HCT116 (cell line): ENCODE data around the gene GRIFIN. TPM values are rescaled to one million over a fixed set of nuclear protein-coding genes. Genes with fewer than 3 reads are reported as not detected.

Experiments used
- ATAC-seq: fragments of 200-7000 bp; cut with Tn5 transposase; 2 replicates; pipeline ENCODE4 v1.9.1; 2020; ENCODE audit warnings: mild to moderate bottlenecking, moderate library complexity
- BruUV-seq: library from RNA; stranded (reverse); fragments of 400-500 nt; replicated peaks from 2 replicates; lab custom pipeline; 2021; lab: Mats Ljungman, UMichigan
- CTCF ChIA-PET: fragments of 300-600 bp; sonication (Branson Sonifier 250); formaldehyde crosslinking; loops from one replicate; lab custom pipeline; 2021; ENCODE audit warnings: antibody characterized with exemption; lab: Charles Lee
- POLR2A ChIA-PET: fragments of 300-600, 350-600 bp; sonication (Branson Sonifier 250); formaldehyde crosslinking; loops from one replicate; lab custom pipeline; 2021; ENCODE audit warnings: antibody characterized with exemption; lab: Charles Lee
- RAD21 ChIA-PET, 2 experiments: fragments of 300-600 bp; sonication (Branson Sonifier 250); formaldehyde crosslinking; loops; one replicate each; lab custom pipeline; 2023; ENCODE audit warnings: low total read pairs in 2 of 2; ENCODE audit not compliant: uncharacterized antibody in 2 of 2, unreplicated experiment in 2 of 2, low non-redundant PET in 1 of 2; lab: Charles Lee
- DNase-seq: peaks from one replicate; pipeline ENCODE4 v3.0.0-alpha.2; 2010; ENCODE audit warnings: low read depth, low spot score
- H2AFZ ChIP-seq: fragments of 200-600 bp; shearing (Covaris generic), sonication (generic); 2 replicates; pipeline ENCODE4 v1.6.1; 2017; ENCODE audit warnings: low read depth, mixed run types, mixed read lengths, antibody characterized with exemption, low read length; ENCODE audit not compliant: poor library complexity, severe bottlenecking
- H3K27ac ChIP-seq: 2 replicates; pipeline ENCODE4 v1.5.1; 2012; ENCODE audit warnings: low read depth, low read length
- H3K27me3 ChIP-seq: fragments of 200-600 bp; sonication (generic); 2 replicates; pipeline ENCODE4 v1.6.1; 2016; ENCODE audit warnings: mixed run types, low read length, mixed read lengths; ENCODE audit not compliant: insufficient read depth
- H3K36me3 ChIP-seq, 2 experiments: fragments of 200-500 bp in 1 of 2; fragments of 200-600 bp in 1 of 2; sonication (Bioruptor generic) in 1 of 2; sonication (generic) in 1 of 2; 2 replicates each; pipeline versions ENCODE4 v1.5.1 to v1.6.1; 2014 to 2016; ENCODE audit warnings: low read length in 2 of 2, inconsistent platforms in 1 of 2, mixed read lengths in 1 of 2, mixed run types in 1 of 2; ENCODE audit not compliant: insufficient read depth in 2 of 2, control insufficient read depth in 1 of 2
- H3K4me1 ChIP-seq, 2 experiments: fragments of 200-600 bp in 1 of 2; sonication (generic) in 1 of 2; 2 replicates each; pipeline versions ENCODE4 v1.5.1 to v1.6.1; 2012 to 2017; ENCODE audit warnings: low read length in 2 of 2, inconsistent platforms in 1 of 2, mild to moderate bottlenecking in 1 of 2, mixed read lengths in 1 of 2, mixed run types in 1 of 2, moderate library complexity in 1 of 2; ENCODE audit not compliant: insufficient read depth in 2 of 2, control insufficient read depth in 1 of 2
- H3K4me2 ChIP-seq: fragments of 200-600 bp; sonication (generic); 2 replicates; pipeline ENCODE4 v1.6.1; 2017; ENCODE audit warnings: mixed run types, low read length, mixed read lengths
- H3K4me3 ChIP-seq, 2 experiments: fragments of 200-600 bp in 1 of 2; sonication (generic) in 1 of 2; replicated peaks in 1 of 2; 2 replicates each; pipeline ENCODE4 v1.5.1; 2011 to 2016; ENCODE audit warnings: low read length in 2 of 2, control low read depth in 1 of 2, low read depth in 1 of 2, mild to moderate bottlenecking in 1 of 2, mixed read lengths in 1 of 2, mixed run types in 1 of 2
- H3K79me2 ChIP-seq: fragments of 200-600 bp; sonication (generic); 2 replicates; pipeline ENCODE4 v1.6.1; 2017; ENCODE audit warnings: mild to moderate bottlenecking, mixed run types, low read length, moderate library complexity, mixed read lengths; ENCODE audit not compliant: insufficient read depth
- H3K9ac ChIP-seq: fragments of 200-600 bp; sonication (generic); 2 replicates; pipeline ENCODE4 v1.6.1; 2016; ENCODE audit warnings: low read length, mixed read lengths
- H3K9me2 ChIP-seq: fragments of 200-600 bp; sonication (generic), shearing (Covaris generic); 2 replicates; pipeline ENCODE4 v1.6.1; 2017; ENCODE audit warnings: mixed run types, mild to moderate bottlenecking, moderate library complexity; ENCODE audit not compliant: insufficient read depth
- H3K9me3 ChIP-seq, 2 experiments: fragments of 200-500 bp in 1 of 2; fragments of 200-600 bp in 1 of 2; sonication (Bioruptor generic) in 1 of 2; sonication (generic) in 1 of 2; 2 replicates each; pipeline ENCODE4 v1.6.1; 2014 to 2017; ENCODE audit warnings: low read length in 2 of 2, mixed read lengths in 2 of 2, inconsistent platforms in 1 of 2, low read depth in 1 of 2, mild to moderate bottlenecking in 1 of 2, mixed run types in 1 of 2, moderate library complexity in 1 of 2; ENCODE audit not compliant: control insufficient read depth in 1 of 2, insufficient read depth in 1 of 2
- H4K20me1 ChIP-seq: fragments of 200-600 bp; sonication (generic), shearing (Covaris generic); 2 replicates; pipeline ENCODE4 v1.6.1; 2017; ENCODE audit warnings: mixed run types, mild to moderate bottlenecking, moderate library complexity; ENCODE audit not compliant: insufficient read depth
- CTCF ChIP-seq, 3 experiments: fragments of 200-600 bp in 1 of 3; sonication (generic) in 1 of 3; IDR thresholded peaks in 2 of 3; conservative IDR thresholded peaks in 1 of 3; 2 replicates each; pipeline ENCODE4 v1.5.1; 2012 to 2017; ENCODE audit warnings: low read depth in 2 of 3, low read length in 2 of 3, antibody characterized with exemption in 1 of 3, borderline replicate concordance in 1 of 3, control low read depth in 1 of 3, mild to moderate bottlenecking in 1 of 3, mixed read lengths in 1 of 3, mixed run types in 1 of 3, moderate library complexity in 1 of 3; ENCODE audit not compliant: insufficient read depth in 1 of 3
- EZH2 ChIP-seq: fragments of 200-600 bp; sonication (generic); IDR thresholded peaks from 2 replicates; pipeline ENCODE4 v1.6.1; 2017; ENCODE audit warnings: antibody characterized with exemption, mixed run types
- EZH2phosphoT487 ChIP-seq: fragments of 200-600 bp; IDR thresholded peaks from 2 replicates; pipeline ENCODE4 v1.6.1; 2018; ENCODE audit warnings: antibody characterized with exemption, borderline replicate concordance
- FOSL1 ChIP-seq: IDR thresholded peaks from 2 replicates; pipeline ENCODE4 v1.6.1; 2012; ENCODE audit warnings: low read depth
- JUND ChIP-seq: IDR thresholded peaks from 2 replicates; pipeline ENCODE4 v1.6.1; 2012
- POLR2AphosphoS5 ChIP-seq: IDR thresholded peaks from 2 replicates; pipeline ENCODE4 v1.6.1; 2011; ENCODE audit warnings: mild to moderate bottlenecking, low read depth, low read length, moderate library complexity
- RAD21 ChIP-seq: IDR thresholded peaks from 2 replicates; pipeline ENCODE4 v1.6.1; 2012; ENCODE audit warnings: low read depth, mild to moderate bottlenecking
- REST ChIP-seq: IDR thresholded peaks from 2 replicates; pipeline ENCODE4 v1.6.1; 2012; ENCODE audit warnings: low read depth
- SIN3A ChIP-seq: IDR thresholded peaks from 2 replicates; pipeline ENCODE4 v1.6.1; 2012; ENCODE audit warnings: low read depth
- YY1 ChIP-seq: IDR thresholded peaks from 2 replicates; pipeline ENCODE4 v1.6.1; 2011; ENCODE audit warnings: low read length, low read depth, moderate library complexity, mild to moderate bottlenecking; ENCODE audit not compliant: insufficient replicate concordance; ENCODE audit errors: extremely low read depth
- ZBTB33 ChIP-seq: IDR thresholded peaks from 2 replicates; pipeline ENCODE4 v1.6.1; 2011; ENCODE audit warnings: mild to moderate bottlenecking, low read length, moderate library complexity; ENCODE audit not compliant: insufficient replicate concordance; ENCODE audit errors: extremely low read depth
- intact Hi-C: fragments of 100-400 bp; cut with micrococcal nuclease; formaldehyde crosslinking; loops from 2 replicates; pipeline ENCODE4 v1.10.0; 2022
- total RNA-seq: library from RNA; stranded (reverse); gene quantifications from one replicate; pipeline ENCODE4 v1.2.1, GENCODE V29; 2021; ENCODE audit not compliant: unreplicated experiment

Gene GRIFIN
- total RNA-seq, 1 experiment from 2014 or later = not detected

- no peak for DNase-seq
- intact Hi-C loops = no loop called here
- no peaks in the 10 kb centered on the region for H3K27me3 ChIP-seq
Observed at GRCh38 chr7:2476776-2477446, 713 bp upstream of the GRIFIN start.

DNA sequence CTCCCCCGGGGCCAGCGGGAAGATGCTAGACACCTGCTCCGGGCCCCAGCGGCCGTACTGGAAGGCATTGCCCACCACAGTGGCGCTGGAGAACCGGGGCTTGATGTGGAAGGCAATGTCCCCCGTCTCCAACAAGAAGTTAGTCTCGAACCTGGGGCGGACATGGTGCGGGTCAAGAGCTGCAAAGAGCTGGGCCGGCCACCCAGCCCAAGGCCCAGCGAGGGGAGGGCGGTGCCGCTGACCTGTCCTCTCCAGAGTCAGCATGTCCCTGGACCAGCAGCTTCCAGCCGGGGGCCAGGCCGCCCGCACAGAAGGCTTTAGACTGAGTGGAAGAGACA lies 551 bp downstream of the GRIFIN start:
- H4K20me1 ChIP-seq = no peaks in the 10 kb centered on the region
- no peaks in the 10 kb centered on the region for H3K9me2 ChIP-seq
- no peak for DNase-seq
- RAD21 ChIA-PET = no interaction called here
- intact Hi-C loops = no loop called here
- POLR2A ChIA-PET = no interaction called here
- no peak overlapping the region for H3K27ac ChIP-seq
- no peak overlapping the region for H2AFZ ChIP-seq
- H3K79me2 ChIP-seq = no peaks in the 10 kb centered on the region
- H3K4me2 ChIP-seq = no peak overlapping the region
- no peak overlapping the region for H3K4me3 ChIP-seq
- peaks cover 11 to 21% of the 10 kb centered on the region in 2 experiments; a peak in 2 of 4 replicates for H3K4me1 ChIP-seq
- H3K9ac ChIP-seq = no peak overlapping the region
- no peaks in the 10 kb centered on the region for H3K36me3 ChIP-seq
- no peak for ATAC-seq
- CTCF ChIA-PET = no interaction called here
- H3K9me3 ChIP-seq = no peaks in the 10 kb centered on the region
- no TSS peak for BruUV-seq
- H3K27me3 ChIP-seq = no peaks in the 10 kb centered on the region
- TF ChIP-seq FOSL1 (no peak), JUND (no peak), EZH2phosphoT487 (no peak), REST (no peak), ZBTB33 (no peak), CTCF (IDR thresholded peaks at IDR 0.05 in 2 of 3, conservative IDR thresholded peaks at IDR 0.05 in 1 of 3; ENCODE audit: borderline replicate concordance in 1 of 3, insufficient read depth in 1 of 3, low read depth in 2 of 3, low read length in 2 of 3) (no peak), POLR2AphosphoS5 (no peak), EZH2 (no peak), RAD21 (no peak), YY1 (no peak), SIN3A (no peak)

More at GRCh38 chr7:2476776-2477446, 713 bp upstream of the GRIFIN start:
- Histone ChIP-seq H3K4me2 (no peak overlapping the region), H3K9me3 (no peaks in the 10 kb centered on the region), H3K9ac (no peak overlapping the region), H3K4me3 (no peak overlapping the region), H3K9me2 (no peaks in the 10 kb centered on the region), H4K20me1 (no peaks in the 10 kb centered on the region), H3K4me1 (peaks cover 7 to 11% of the 10 kb centered on the region in 2 experiments; a peak in 2 of 4 replicates), H3K79me2 (no peaks in the 10 kb centered on the region), H3K36me3 (no peaks in the 10 kb centered on the region), H2AFZ (no peak overlapping the region), H3K27ac (no peak overlapping the region)
- ChIA-PET POLR2A (no interaction called here), RAD21 (no interaction called here), CTCF (no interaction called here)
- no TSS peak for BruUV-seq
- ATAC-seq = no peak
- TF ChIP-seq EZH2 = no peak
- TF ChIP-seq POLR2AphosphoS5 = no peak
